HG03457 (cell line): ENCODE data around the gene LRRC15.

Source experiments
- ATAC-seq: cut with Tn5 transposase; IDR thresholded peaks from one replicate; pipeline ENCODE4 v1.9.1; 2021; ENCODE audit warnings: moderate number of reproducible peaks; ENCODE audit not compliant: unreplicated experiment

Gene LRRC15

GRCh38 chr3:194336601-194337355 lies 32.8 kb downstream of the LRRC15 start:
- ATAC-seq = no peak

GRCh38 chr3:194333981-194334320 lies 35.6 kb downstream of the LRRC15 start:
- ATAC-seq = no peak

DNA sequence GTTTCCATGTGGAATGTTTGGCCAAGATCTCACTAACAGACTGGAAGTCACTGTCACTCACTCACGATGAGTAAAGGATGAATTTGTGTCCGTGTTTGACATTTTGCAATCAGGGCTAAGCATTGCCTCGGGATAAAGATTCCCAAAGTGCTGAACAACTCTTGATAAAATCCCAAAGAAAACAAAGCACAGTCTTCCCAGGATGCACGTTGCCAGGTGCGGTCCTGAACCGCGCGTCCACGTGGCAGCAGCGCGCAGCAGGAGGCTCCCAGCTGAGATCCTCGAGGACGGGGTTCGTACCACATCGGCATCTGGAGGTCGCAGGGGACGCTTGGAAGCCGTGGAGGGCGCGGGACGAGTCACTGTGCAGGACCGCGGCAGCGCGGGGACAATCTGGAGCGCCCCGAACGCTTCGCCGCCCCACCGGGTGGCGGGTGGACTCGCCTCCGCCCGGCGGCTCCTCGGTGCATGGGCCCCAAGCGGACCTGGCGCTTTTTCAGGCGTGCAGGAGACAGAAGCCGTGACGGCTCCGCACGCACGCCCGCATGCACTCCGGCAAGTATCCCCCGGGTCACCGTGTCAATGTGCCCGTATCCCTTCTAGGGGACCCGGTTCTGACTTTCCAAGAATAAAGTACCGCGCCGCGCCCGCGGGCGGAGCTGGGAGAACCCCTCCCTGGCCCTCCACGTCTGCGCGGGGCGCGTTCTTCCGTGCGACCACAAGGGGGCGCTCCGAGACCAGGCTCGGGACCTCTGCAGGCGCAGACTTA lies 36.1 kb downstream of the LRRC15 start:
- ATAC-seq = peak; percentile 82

- no peak for ATAC-seq
These were observed 36.7 kb downstream of the LRRC15 start for GRCh38 chr3:194332858-194333211.

- ATAC-seq = no peak
These were observed 39.0 kb downstream of the LRRC15 start for GRCh38 chr3:194330579-194330978.

DNA sequence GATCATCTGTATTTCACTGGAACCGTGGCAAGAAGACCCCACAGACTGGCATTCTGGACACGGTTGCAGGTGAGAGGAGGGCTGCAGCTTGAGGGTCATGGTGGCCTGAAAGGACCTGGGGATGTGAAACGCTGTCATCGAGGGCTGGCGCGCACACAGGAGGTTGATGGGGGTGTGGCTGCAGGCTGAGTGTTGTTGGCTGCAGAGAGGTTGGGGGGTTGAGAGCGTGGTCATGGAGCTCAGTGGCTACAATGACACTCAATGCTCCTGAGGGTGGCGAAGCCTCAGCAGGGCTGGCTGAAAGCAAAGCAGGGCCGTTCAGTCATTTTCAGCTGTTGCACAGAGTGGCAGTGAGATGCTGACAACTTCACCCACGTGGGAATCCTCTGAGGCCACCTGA lies 39.4 kb downstream of the LRRC15 start:
- ATAC-seq = no peak

DNA sequence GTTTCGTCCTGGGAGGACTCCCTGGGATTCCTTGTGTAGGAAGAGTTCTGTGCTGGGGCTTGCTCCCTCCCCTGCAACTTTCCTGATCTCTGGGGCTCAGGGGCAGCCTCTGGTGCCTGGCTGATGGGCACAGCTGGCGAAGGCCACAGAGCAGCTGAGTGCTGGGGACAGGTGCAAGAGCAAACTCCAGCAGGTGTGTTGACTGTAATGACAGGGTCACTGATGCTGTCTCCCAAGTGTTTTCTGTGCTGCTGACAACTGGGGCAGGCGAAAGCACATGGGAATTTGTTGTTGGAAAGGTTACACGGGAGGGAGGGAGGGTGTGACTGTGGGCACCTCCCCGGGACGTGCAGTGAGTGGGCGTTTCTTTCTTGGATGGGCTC lies 40.0 kb downstream of the LRRC15 start:
- ATAC-seq = no peak

GRCh38 chr3:194328942-194329582 lies 40.5 kb downstream of the LRRC15 start:
- ATAC-seq = no peak

DNA sequence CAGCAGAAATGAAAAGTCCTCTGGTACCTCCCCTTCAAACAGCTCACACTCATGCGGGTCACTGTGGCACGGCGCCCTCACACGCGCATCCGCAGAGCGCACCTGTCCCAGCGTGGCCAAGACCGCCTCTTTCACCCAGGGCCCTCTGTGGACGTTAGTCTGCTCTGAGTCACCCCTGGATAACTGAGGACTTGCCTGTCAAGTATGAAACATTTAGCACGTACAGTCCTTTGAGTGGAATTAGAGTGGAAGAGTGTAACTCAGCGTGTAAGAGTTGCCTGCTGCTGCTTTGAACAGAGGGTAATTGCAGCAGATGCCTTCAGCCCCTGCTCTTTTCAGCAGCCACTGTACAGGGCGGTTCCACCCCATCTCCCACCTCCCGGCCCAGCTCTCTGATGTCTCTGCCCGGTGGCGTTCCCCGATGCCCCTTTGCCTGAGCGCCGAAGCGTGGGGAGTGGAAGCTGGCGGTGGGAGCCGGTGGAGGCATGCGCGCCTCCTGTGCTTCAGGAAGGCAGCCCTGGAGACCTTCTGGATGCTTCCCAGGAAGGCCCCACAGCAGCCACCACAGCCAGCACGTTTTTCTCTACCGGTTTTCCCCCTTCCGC lies 41.4 kb downstream of the LRRC15 start:
- no peak for ATAC-seq

- ATAC-seq = no peak
These were observed 42.1 kb downstream of the LRRC15 start for GRCh38 chr3:194327218-194328052.

- ATAC-seq = no peak
These were observed 42.6 kb downstream of the LRRC15 start for GRCh38 chr3:194326968-194327217.

DNA sequence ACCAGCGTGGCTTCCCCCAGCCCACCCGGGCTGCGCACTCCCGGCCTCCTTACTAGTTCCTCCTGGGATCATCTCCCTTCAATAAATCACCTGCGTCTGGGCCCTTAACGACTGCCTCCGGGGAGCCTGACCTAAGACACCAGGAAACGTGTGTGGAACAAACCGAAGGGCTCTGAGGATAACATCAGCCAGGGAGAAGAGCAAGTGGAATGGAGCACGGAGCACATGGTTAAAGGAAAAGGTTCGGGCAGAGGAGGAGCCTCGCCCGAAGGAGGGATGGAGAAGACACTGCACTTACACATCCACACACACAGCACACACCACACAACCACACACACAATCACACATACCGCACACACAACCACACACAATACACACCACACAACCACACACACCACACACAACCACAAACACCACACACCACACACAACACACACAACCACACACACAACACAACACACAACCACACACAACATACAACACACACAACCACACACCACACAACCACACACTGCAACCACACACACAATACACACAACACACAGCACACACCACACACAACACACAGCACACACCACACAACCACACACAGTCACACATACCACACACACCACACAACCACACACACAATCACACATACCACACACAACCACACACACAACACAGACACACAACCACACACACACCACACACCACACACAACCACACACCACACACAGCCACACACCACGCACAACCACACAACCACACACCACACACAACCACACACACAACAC lies 43.2 kb downstream of the LRRC15 start:
- ATAC-seq = no peak

DNA sequence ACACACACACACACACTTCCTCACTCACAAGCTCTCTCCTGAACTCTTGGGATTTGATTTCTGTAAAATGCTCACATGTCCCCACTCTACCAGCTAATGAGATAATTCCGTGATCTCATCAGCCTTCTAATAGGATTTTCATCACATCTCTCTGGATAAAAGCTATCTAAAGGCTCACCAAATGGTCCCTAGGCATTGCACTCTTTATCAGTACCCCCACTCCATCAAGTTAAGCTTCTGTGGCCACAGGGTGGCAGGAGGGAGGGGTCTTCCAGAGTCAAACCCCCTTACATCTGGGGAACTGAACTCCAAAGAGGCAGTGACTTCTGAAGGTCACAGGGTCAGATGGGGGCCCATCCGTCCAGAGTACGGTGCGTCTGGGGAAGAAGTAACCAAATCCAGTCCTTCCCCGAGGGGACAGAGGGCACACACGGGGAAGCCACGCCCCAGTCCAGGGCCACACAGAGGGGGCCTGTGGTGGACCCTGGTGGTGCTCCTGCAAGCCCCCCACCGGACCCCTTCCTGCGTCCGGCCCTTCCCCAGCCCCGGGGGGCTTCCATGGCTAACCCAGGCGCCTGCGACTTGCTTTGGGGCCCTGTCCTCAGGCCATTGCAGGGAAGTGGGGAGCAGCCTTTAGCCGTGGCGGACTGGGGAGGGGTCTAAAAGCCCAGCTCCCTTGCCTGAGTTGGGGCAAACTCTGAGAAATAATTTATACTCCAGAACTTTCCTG lies 44.0 kb downstream of the LRRC15 start:
- no peak for ATAC-seq

GRCh38 chr3:194324823-194325327 lies 44.7 kb downstream of the LRRC15 start:
- no peak for ATAC-seq

- ATAC-seq = no peak
These were observed 45.5 kb downstream of the LRRC15 start for GRCh38 chr3:194323785-194324735.

GRCh38 chr3:194322678-194323211 lies 46.8 kb downstream of the LRRC15 start:
- ATAC-seq = no peak

DNA sequence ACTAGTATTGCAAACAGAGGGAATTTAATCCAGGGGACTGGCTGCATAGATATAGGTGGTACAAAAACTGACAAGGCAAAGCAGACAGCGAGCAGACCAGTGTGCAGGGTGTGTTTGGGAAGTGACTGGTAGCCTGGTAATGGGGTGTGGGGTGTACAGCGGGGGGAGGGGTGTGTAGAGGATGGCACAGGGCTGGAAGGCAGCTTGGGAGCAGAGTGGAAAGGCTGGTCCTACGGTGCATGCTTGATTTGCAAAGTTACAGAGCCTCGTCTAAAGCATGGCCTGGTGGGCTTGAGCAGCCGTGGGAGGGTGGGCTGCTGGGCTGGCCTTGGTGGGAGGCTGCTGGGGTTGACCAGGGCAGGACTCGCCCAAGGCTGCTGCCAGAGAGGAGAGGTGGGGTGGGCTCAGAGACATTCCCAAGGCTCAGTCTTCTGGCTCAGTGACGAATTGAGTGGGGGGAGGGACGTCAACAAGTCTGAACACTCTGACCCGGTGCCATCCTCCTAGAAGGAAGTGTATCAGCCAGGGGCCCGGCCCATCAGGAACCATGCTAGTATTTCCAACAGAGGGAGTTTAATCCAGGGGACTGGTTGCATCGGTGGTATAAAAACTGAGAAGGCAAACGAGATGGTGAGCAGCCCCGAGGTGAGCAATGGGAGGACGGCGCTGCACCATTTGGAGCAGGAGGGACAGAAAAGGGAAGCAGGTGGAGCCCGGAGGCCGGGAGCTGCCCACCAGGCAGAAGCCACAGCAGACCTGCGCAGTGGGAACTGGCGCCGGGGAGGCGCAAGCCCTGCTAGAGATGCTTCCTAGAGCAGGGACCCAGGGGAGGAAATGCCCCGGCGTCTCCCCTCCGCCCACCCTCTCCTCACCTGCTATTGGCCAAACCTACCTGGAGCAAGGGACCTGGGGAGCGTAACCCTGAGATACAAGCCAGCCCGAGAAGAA lies 47.6 kb downstream of the LRRC15 start:
- ATAC-seq = no peak
